KBM-7 (cell line): ENCODE data around the gene TMC6.
"Not testable (repeated sequence)": the region's sequence is repeated elsewhere in the genome, so short reads cannot be mapped to it uniquely, and the experiment has no call there.

Experiments
- DNase-seq: peaks from one replicate; pipeline ENCODE4 v3.0.0-alpha.2; 2015
- in situ Hi-C: fragments of 300-500 bp; cut with MboI; formaldehyde crosslinking; loops from 2 replicates; pipeline ENCODE4 v1.14.3; 2020; ENCODE audit warnings: low sequenced_read_pairs, low pct_unique_long_range_greater_than_20kb, mixed read lengths

The TMC6 gene, protein sequence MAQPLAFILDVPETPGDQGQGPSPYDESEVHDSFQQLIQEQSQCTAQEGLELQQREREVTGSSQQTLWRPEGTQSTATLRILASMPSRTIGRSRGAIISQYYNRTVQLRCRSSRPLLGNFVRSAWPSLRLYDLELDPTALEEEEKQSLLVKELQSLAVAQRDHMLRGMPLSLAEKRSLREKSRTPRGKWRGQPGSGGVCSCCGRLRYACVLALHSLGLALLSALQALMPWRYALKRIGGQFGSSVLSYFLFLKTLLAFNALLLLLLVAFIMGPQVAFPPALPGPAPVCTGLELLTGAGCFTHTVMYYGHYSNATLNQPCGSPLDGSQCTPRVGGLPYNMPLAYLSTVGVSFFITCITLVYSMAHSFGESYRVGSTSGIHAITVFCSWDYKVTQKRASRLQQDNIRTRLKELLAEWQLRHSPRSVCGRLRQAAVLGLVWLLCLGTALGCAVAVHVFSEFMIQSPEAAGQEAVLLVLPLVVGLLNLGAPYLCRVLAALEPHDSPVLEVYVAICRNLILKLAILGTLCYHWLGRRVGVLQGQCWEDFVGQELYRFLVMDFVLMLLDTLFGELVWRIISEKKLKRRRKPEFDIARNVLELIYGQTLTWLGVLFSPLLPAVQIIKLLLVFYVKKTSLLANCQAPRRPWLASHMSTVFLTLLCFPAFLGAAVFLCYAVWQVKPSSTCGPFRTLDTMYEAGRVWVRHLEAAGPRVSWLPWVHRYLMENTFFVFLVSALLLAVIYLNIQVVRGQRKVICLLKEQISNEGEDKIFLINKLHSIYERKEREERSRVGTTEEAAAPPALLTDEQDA

GRCh38 chr17:78128551-78129350 is at the start of gene TMC6:
Gene TMC6, minus strand, starts transcription at chr17:78128755. Its CDS starts 1,923 bp downstream, at chr17:78126832.
- in situ Hi-C loops, result no loop called here
- peak; percentile 76 for DNase-seq

DNA sequence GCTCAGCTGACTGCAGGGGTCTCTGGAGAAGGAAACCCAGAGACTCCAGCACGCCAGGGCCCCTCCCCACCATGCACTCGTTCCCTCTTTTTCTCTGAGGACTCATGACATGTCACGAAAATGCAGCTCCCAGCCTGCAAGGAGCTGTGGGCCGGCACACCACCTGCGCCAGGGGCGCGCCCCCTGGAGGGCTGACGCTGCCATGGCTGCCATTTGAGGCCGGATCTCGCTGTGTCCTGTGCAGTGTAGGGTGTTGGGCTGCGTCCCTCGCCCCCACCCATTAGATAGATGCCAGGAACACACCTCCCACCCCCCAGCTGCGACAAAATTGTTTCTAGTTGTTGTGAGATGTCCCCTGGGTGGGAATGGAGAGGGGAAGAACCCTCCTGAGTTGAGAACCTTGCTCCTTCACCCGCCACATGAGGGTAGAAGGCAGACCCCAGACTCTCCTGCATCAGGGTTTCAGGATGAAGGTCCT is 48.0 kb upstream of the TMC6 start:
- DNase-seq, result peak; percentile 84
- in situ Hi-C loops, result no loop called here

DNA sequence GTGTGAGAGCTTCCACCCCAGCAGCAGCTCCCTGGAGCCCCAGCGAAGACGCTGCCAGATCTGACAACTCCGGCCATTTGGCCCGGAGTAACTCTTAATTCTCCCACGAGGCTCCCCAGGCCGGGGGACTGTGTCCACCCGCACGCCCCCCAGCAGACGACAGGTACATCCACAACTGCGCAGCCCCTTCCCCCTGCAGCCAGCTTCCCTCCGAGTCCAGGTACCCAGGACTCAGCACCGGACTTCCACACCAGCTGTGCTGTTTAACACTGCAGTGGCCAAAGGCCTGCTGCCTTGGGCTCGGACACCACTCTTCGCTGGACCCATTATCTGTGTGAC is 47.1 kb upstream of the TMC6 start:
- in situ Hi-C loops, result no loop called here
- DNase-seq, result no peak

DNA sequence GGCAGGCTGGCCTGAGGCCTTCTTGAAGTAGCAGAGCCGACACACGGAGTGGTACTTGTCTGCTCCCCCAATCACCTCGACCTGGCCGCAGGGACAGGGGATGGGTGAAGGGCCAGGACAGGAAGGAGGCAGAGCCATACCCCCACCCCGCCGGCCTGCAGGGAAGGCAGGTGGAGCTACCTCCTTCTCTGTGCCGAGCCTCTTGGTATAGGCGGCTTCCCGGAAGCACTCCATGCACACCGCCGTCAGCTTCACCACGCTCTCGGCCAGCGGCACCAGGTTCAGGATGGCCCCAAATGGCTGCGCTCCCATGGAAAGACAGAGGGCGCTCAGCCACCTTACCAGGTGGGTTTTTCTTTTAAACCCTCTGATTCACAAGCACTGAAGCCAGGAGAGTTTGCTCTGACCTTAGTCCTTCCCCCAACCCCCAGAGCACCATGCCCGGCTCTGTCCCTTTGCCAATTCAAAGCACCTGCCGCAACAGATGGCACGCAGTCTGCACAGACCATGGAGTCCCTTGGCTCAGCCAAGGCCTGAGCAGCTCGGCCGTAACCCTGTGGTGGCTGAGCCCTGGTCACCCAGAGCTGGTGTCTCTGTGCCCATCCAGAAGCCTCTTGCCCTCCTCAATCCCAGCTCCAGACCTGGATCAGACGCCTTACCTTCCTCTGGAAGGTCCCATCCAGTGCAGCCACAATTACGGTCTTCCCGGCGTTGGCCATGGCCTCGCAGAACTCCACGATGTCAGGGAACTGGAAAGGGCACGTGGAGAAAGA is 46.5 kb upstream of the TMC6 start:
- DNase-seq, result no peak
- in situ Hi-C loops, result no loop called here

DNA sequence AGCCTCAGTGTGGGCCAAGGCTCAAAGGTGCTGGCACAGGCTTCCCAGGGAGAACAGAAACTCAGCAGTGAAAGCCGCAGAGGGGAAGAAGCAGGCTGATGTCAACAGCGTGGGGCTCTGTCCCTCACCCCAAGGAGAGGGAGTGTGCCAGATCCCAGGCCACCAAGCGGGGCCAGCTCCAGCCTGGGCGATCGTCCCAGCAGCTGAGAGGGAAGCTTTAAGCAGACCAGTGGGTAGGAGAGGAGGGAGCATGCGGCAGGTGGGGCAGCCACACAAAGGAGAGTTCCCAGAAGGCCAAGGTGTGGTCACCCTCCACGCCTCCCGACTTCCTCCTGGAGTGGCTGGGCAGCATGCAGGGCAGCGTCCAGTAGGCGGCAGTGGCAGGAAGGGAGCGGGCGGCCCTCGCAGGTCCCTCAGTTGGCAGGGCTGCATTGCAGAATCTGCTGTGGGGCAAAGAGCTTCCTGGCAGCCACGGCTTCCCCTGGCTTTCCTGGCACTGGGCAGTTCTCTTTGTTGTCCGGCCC is 45.9 kb upstream of the TMC6 start:
- in situ Hi-C loops, result no loop called here
- DNase-seq, result no peak

- in situ Hi-C loops, result no loop called here
- no peak for DNase-seq
Measured at GRCh38 chr17:78173097-78173715, 44.7 kb upstream of the TMC6 start.

DNA sequence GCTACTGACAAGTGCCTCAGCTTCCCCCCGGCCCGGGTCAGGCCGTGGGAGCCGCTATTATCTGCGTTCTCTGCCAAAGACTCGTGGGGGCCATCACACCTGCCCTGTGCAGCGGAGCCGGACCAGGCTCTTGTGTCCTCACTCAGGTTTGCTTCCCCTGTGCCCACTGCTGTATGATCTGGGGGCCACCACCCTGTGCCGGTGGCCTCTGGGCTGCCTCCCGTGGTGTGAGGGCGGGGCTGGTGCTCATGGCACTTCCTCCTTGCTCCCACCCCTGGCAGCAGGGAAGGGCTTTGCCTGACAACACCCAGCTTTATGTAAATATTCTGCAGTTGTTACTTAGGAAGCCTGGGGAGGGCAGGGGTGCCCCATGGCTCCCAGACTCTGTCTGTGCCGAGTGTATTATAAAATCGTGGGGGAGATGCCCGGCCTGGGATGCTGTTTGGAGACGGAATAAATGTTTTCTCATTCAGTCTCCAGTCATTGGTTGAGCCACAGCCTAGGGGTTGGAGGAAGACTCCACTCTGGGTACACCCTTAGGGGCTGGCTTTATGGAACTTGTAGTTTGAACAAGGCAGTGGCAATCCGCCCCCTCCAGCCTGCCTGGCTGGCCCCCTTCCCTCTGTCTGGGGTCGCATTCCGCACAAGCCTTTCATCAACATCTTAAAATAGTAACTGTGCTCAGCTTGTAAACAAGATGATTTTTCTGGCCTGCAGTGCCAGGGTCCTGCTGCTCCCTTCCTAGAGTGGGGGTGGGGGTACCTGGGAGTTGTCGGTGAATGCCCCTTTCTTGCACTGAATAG is 43.9 kb upstream of the TMC6 start:
- in situ Hi-C loops, result no loop called here
- DNase-seq, result peak; percentile 63

- in situ Hi-C loops, DNase-seq: not testable (repeated sequence)
Measured at GRCh38 chr17:78171591-78172248, 43.2 kb upstream of the TMC6 start.

- no peak for DNase-seq
- in situ Hi-C loops, result no loop called here
Measured at GRCh38 chr17:78170692-78171590, 42.4 kb upstream of the TMC6 start.

DNA sequence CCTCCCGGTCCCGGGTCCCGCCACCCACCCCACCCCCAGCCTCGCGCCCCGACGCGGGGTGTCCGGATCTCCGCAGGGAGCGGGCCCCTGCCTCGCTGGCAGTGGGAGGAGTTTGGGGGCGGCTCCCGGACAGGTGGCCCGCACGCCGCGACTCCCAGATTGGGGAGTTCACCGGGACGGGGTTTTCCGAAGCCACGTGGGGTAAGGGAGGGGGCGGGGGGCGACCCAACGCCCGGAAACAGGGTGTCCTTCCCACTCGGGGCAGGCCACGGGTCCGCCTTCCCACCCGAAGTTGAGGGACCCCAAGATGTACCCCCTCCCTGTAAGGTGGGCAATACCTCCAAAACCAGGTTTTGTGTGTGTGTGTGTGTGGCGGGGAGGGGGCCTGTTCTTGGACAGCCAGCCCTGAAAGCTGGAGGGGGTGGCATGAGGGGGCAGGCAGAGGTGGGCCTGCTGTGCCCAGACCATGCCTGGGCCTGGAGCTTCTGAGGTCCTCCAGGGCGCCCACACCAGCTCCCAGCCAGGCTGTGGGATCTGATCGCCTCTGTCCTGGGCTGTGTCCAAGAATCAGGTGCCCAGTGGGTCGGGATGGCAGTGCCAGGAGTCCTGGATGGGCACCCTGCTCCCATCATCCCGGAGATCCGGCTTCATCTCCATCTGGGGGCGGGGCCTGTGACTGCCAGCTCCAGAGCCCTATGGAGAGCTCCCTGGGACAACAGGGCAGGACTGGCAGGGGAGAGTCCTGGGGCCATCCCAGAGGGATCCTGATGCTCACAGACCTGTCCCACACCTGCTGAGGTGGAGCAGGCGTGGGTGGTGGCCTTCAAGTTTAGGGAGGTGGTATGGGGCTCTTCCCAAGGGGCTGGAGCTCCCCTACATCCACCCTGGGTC is 40.6 kb upstream of the TMC6 start:
- in situ Hi-C loops, result no loop called here
- no peak for DNase-seq

GRCh38 chr17:78168242-78168902 is 39.8 kb upstream of the TMC6 start, which contains the start of gene SYNGR2:
Gene SYNGR2, plus strand, starts transcription at chr17:78168581. Its CDS starts 36 bp downstream, at chr17:78168617.
- peak; percentile 78 for DNase-seq

GRCh38 chr17:78166416-78166815 is 37.9 kb upstream of the TMC6 start:
- in situ Hi-C loops, result no loop called here

More at GRCh38 chr17:78168242-78168902, 39.8 kb upstream of the TMC6 start, which contains the start of gene SYNGR2:
- in situ Hi-C loops, result no loop called here

DNA sequence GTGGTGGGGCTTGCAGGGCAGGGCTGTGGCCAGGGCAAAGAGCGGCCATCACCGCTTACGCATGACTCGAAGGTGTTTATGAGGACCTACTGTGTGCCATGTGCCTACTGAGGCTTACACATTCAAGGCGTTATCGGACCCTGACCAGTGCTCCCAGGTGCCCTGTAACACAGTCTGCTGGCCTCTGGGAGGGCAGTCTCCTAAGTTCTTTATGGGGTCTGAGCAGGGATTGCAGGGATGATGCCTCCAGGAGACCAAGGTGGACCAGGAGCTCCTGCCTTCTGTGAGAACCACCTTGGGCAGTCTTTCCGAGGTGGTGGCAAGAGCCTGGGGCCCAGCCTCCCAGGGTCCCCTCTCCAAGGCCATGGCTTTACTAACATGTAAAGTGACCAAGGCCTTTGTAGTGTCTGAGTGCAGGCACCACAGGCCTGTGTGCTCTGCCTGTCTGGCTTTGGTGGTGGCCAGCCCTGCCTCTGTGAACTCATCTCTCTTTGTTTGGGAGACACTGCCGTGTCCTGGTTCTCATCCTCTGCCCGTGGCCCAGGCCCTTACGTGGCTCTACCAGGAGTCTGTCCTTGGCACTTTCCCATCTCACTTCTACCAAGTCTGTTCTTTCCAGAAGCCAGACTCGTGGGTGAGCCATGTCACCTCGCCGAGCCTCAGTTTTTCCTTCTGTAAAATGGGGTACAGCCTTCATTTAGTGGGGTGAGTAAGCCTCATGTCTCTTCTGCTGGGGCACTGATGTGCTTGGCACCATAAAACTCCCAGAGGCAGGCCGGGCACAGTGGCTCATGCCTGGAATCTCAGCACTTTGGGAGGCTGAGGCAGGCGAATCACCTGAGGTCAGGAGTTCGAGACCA is 36.4 kb upstream of the TMC6 start:
- in situ Hi-C loops, result no loop called here
- no peak for DNase-seq

More at GRCh38 chr17:78166416-78166815, 37.9 kb upstream of the TMC6 start:
- no peak for DNase-seq
